NT2/D1 (cell line): Measurements from ENCODE around the gene CALML6.

Experiments
- DNase-seq: peaks from one replicate; pipeline ENCODE4 v3.0.0-alpha.2; 2011; ENCODE audit warnings: low read depth, low spot score
- H3K27me3 ChIP-seq: 2 replicates; pipeline ENCODE4 v1.6.0; 2011; ENCODE audit warnings: mild to moderate bottlenecking; ENCODE audit not compliant: insufficient read length, insufficient read depth
- H3K36me3 ChIP-seq: 2 replicates; pipeline ENCODE4 v1.6.1; 2011; ENCODE audit warnings: mild to moderate bottlenecking, low read length, mixed read lengths; ENCODE audit not compliant: insufficient read depth, insufficient read length
- H3K4me1 ChIP-seq: 2 replicates; pipeline ENCODE4 v1.5.1; 2011; ENCODE audit not compliant: insufficient read depth, insufficient read length
- H3K4me3 ChIP-seq: 2 replicates; pipeline ENCODE4 v1.5.1; 2011; ENCODE audit warnings: low read depth; ENCODE audit not compliant: insufficient read length
- H3K9ac ChIP-seq: 2 replicates; pipeline ENCODE4 v1.6.0; 2011; ENCODE audit warnings: low read depth; ENCODE audit not compliant: insufficient read length
- H3K9me3 ChIP-seq: 2 replicates; pipeline ENCODE4 v1.5.1; 2011; ENCODE audit warnings: mild to moderate bottlenecking, low read length; ENCODE audit not compliant: insufficient read depth
- SUZ12 ChIP-seq: IDR thresholded peaks from 2 replicates; pipeline ENCODE4 v1.6.1; 2011; ENCODE audit not compliant: insufficient read length, insufficient read depth; ENCODE audit errors: extremely low read depth
- YY1 ChIP-seq: IDR thresholded peaks from 2 replicates; pipeline ENCODE4 v1.6.1; 2011; ENCODE audit not compliant: insufficient read length, insufficient read depth
- ZNF274 ChIP-seq: IDR thresholded peaks from 2 replicates; pipeline ENCODE4 v1.6.1; 2011; ENCODE audit warnings: mild to moderate bottlenecking, low read depth, low read length

CALML6 gene

DNA sequence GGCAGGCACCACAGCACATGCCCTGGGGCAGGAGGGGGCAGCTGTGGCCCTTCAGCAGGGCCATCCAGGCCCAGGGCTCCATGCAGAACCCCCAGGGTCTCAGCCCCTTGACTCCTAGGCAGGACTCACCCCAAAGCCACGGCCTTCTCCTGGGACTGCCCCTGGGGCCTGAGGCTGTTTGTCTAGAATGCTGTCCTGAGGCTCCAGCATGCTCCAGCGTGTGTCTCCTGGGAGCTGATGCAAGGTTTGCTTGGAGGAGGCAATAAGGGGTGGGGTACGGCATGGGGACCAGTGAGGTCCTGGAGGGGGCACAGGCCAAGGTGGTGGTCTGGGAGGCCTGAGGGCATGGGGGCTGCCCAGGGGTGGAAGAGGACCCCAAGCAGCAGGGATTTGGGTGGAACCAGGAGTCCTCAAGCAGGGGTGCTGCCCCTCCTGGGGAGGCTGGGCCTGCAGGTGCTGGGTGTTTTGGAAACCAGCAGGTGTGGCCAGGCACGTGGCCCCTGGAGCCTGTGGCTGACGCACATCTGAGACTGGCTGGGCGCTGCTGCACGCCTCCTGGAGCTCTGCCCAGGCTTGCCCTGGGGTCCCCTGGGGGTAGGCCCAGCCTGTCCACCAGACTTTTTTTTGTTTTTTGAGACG is 7.8 kb upstream of the CALML6 start:
- no peak for DNase-seq
- TF ChIP-seq YY1 (no peak), SUZ12 (no peak), ZNF274 (no peak)
- no peak overlapping the region for H3K4me3 ChIP-seq
- no peaks in the 10 kb centered on the region for H3K9me3 ChIP-seq
- H3K9ac ChIP-seq = peak overlapping the region; percentile 36
- no peaks in the 10 kb centered on the region for H3K27me3 ChIP-seq
- H3K4me1 ChIP-seq = peaks cover 8% of the 10 kb centered on the region
- H3K36me3 ChIP-seq = no peaks in the 10 kb centered on the region

DNA sequence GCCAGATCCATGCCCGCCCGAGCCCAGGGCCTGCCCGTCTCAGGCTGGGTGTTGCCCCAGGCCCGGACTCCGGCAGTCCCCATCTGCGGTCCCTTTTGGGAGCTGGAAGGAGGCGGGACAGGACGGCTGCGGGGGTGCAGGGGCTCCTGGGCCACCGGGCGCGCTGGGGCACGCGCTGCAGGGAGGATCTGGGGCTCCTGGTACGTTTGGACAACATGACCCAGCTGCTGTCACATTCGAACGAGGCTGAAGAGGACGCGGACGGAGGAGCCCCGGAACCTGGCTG is 6.6 kb upstream of the CALML6 start:
- H3K27me3 ChIP-seq = no peaks in the 10 kb centered on the region
- no peak for TF ChIP-seq YY1
- TF ChIP-seq ZNF274 = no peak
- no peak for TF ChIP-seq SUZ12
- peaks cover 8% of the 10 kb centered on the region for H3K4me1 ChIP-seq
- peak overlapping the region; percentile 62 for H3K4me3 ChIP-seq
- H3K9ac ChIP-seq = peak overlapping the region; percentile 83
- no peaks in the 10 kb centered on the region for H3K9me3 ChIP-seq
- DNase-seq = no peak
- H3K36me3 ChIP-seq = no peaks in the 10 kb centered on the region

DNA sequence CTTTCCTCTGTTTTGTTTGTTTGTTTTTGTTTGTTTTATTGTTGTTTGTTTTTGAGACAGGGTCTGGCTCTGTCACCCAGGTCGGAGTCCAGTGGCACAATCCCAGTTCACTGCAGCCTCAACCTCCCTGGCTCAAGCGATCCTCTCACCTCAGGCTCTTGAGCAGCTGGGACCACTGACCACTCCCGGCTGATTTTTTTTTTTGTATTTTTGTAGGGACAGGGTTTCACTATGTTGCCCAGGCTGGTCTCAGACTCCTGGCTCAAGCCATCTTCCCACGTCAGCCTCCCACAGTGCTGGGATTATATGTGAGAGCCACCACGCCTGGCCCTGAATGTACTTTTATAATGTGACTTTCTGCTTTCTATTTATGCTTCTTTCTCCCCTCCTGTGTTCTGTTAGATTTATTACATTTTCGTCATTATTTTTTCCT is 5.0 kb upstream of the CALML6 start:
- H3K4me1 ChIP-seq = peaks cover 17% of the 10 kb centered on the region
- peak overlapping the region; percentile 46 for H3K4me3 ChIP-seq
- no peak for DNase-seq
- no peaks in the 10 kb centered on the region for H3K9me3 ChIP-seq
- H3K36me3 ChIP-seq = no peaks in the 10 kb centered on the region
- H3K9ac ChIP-seq = peak overlapping the region; percentile 76
- TF ChIP-seq ZNF274 = no peak
- no peak for TF ChIP-seq YY1
- TF ChIP-seq SUZ12 = no peak
- H3K27me3 ChIP-seq = no peaks in the 10 kb centered on the region

DNA sequence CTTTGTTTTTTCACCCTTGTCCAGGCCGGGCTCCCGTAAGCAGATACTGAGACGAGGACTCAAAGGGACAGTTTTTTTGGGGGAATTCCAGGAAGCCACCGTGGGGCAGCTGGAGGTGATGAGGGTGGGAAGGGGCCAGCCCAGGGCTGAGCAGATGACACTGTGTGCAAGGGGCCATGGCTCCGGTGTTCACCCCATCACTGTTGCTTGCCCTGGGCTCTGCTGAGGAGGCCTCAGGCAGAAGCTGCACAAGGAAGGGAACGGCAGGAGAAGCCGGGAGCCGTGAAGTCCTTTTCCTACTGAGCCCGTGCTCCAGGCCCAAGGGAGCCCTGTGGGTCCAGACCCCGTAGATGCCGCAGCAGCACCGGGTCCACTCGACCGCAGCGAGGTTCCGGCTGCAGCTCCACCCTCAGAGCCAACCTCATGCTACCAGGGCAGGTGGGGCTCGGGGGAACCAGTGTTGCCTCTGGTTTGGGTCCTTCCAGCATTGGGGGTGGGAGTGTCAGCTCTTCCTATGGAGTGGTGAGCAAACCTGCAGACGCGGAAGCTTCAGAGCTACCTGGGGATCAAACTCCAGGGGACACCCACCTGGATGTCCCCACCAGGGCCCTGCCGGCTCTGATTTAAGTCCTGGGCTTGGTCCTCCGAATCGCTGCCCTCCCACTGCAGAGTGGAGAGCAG is 4.3 kb upstream of the CALML6 start:
- Histone ChIP-seq H3K4me1 (peaks cover 17% of the 10 kb centered on the region), H3K4me3 (no peak overlapping the region), H3K27me3 (no peaks in the 10 kb centered on the region), H3K36me3 (no peaks in the 10 kb centered on the region), H3K9me3 (no peaks in the 10 kb centered on the region), H3K9ac (peak overlapping the region; percentile 76)
- no peak for DNase-seq
- TF ChIP-seq SUZ12 (no peak), YY1 (no peak), ZNF274 (no peak)

DNA sequence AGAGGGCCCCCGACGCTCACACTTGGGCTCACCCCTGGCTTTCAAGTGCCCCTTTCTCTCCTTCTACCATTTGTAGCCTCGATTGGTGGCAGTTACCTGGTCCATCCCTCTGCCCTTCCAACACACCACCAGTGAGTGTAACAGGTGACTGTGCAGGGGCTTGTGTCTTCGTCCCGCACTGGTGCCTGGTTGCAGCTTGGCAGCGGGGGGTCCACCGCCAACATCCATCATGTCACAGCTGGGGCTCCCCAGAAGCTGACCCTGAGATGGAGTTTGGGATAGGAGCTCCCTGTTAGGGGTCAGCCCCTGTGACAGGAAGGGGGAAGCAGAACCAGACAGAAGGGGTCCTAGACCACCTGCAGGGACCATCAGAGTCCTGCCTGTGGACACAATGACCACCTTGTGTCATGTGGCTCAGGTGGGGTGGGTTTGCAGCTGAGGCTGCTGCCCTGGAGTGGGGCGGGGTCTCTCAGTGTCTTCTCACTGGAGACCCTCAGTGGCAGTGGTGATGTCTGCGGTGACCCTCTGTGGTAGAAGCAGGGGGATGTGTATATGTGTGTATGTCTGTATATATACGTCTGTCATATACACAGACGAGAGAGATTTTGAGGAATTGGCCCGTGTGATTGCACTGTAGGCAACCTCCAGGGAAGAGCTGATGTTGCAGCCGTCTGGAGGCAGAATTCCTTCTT is 3.6 kb upstream of the CALML6 start:
- H3K4me3 ChIP-seq = no peak overlapping the region
- no peak for TF ChIP-seq ZNF274
- no peak for TF ChIP-seq YY1
- no peak for TF ChIP-seq SUZ12
- no peaks in the 10 kb centered on the region for H3K27me3 ChIP-seq
- H3K4me1 ChIP-seq = peaks cover 16% of the 10 kb centered on the region
- H3K9me3 ChIP-seq = no peaks in the 10 kb centered on the region
- no peak overlapping the region for H3K9ac ChIP-seq
- no peaks in the 10 kb centered on the region for H3K36me3 ChIP-seq
- DNase-seq = no peak

DNA sequence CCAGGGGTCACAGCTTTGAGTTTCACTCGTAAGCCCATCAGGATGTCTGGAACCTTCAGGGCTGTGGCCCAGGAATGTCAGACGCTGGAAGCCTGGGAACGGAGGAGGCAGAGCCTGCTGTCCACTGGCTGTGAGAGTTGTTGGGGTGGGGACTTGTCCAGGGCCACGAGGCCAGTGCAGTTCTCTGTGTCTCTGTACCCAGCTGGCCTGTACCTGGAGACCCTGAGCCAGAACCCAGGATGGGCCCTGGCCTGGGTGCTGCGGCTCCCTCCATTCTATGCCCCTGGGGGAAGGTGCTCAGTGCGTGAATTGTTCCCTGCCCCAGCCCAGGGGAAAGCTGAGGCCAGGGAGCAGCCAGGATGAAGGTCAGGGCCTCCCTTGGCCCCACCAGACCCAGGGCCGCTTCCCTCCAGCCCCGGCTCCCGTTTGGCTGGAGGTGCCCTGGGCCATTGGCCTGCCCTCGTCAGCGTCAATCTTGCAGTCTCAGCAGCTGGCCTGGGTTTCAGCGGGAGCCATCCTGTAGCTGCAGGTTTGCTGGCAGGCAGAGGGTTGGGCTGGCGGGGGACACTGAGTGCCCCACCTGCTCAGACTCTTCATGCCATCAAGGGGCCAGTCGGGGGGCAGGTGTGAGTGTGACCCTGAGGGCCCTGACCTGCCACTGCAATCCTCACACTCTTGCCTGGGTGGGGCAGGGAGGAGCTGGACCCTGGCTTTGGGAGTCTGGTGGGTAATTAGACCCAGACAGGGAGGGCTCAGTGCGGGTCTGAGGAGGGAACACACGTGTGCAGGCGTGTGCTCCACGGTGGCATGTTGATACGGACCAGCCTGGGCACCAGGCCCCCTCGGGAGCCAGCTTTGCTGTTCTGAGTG is 724 bp upstream of the CALML6 start:
- Histone ChIP-seq H3K9ac (peak overlapping the region; percentile 56), H3K36me3 (no peaks in the 10 kb centered on the region), H3K4me1 (peaks cover 21% of the 10 kb centered on the region), H3K4me3 (no peak overlapping the region), H3K27me3 (no peaks in the 10 kb centered on the region), H3K9me3 (no peaks in the 10 kb centered on the region)
- TF ChIP-seq ZNF274 (no peak), SUZ12 (no peak), YY1 (no peak)
- DNase-seq = no peak
